ENCODE results near the gene HHEX.
"Not testable (repeated sequence)": the region's sequence is repeated elsewhere in the genome, so short reads cannot be mapped to it uniquely, and the experiment has no call there.

Gene HHEX

DNA sequence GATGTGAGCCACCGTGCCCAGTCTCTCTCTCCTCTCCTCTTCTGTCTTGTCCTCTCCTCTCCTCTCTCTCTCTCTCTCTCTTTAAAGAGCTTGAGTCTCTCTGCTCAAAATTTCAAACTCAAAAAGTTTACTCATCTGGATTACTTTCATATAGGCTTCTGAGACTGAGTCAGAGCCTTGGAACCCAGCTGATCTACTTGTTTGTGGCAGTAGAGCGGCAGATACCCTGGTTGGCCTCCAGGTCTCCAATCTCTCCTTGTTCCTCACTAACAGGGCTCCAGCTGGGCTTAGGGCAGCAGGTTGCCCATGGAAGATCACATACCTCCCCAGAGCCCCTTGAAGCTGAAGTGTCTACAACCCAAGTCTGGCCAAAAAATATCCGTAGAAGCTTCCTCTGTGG lies 51.0 kb downstream of the HHEX start:
- DNase-seq = no peak

DNA sequence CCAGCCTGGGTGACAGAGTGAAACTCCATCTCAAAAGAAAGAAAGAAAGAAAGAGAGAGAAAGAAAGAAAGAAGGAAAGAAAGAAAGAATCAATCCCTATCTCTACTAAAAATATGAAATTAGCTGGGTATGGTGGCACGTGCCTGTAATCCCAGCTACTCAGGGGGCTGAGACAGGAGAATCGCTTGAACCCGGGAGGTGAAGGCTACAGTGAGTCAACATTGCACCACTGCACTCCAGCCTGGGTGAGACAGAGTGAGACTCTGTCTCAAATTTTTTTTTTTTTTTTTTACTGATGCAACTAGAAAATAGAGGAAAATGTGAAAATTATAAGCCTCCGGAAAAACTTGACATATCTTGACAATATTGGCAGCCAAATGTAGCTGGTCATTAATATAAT lies 52.0 kb downstream of the HHEX start:
- not testable (repeated sequence) for DNase-seq

DNA sequence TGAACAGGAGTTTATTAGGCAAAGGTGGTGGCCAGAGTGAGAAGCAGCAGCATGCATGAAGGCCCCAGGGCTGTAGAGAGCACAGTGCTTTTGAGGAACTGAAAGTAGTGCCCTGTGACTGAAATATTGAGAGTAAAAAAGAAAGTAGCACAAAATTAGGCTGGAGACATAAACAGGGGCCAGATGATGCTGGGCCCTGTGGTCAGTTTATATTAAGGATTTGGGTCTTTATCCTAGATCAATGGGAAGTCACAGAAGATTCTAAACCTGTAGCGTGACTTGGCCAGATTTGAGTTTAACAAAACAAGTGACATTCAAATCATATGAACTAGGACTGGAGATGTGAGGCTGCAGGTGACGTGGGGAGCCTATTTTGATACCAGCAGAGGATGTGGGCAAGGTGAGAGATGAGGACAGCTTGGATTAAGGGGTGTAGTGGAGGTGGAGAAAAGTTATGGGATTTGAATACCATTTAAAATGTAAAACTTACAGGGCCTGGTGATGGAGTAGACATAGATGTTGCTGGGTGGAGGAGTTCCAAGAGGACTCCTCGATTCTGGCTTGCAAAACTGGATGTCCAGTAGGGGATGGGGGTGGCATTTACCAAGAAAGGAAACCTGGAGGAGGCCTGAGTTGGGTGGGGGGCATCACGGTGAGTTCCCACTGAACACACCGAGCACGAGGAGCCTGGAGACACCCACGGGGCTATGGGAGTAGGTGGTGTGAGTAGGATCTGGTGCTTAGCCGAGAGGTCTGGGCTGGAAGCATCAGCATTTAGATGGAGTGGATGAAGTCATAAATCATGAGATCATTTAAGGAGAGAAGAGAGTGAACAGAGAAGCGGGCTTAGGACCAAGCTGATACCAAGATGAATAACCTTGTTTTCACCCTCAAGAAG lies 52.8 kb downstream of the HHEX start:
- DNase-seq = no peak

Data from NCI-H446 treated with DMSO at 0.1 percent for 48 hours (cell line).